Epidermal melanocyte (primary cell): ENCODE data around the gene LRRC18.

Experiments
- DNase-seq: peaks from one replicate; pipeline ENCODE4 v3.0.0; 2011; ENCODE audit warnings: low spot score; ENCODE audit not compliant: insufficient read length

The LRRC18 gene

DNA sequence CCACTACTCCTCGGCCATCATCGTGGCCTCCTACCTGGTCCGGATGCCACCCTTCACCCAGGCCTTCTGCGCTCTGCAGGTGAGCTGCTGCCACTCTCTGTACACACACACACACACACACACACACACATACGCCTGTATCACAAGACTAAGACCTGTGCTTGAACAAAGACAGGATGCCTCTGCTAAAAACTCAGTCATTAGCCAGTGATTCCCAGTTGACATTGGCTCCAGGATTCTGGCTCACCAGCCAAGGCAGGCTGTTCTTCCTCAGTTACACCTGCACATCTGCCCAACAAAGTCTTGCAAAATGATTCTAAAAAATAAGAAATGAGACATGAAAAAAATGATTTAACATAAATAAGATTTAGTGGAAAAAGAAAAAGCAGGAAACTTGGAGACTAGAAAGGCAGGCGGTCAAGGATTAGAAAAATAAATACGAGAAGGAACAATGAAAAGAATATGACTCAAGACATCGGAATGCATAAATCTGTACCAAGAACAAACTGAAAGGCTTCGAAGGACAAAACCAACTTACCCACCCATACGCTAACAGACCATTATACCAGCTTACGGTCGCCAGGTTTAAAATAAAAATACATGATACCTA is 7.4 kb upstream of the LRRC18 start:
- no peak for DNase-seq

- DNase-seq: no peak
Observed at GRCh38 chr10:48946332-48946731, 6.7 kb upstream of the LRRC18 start.

DNA sequence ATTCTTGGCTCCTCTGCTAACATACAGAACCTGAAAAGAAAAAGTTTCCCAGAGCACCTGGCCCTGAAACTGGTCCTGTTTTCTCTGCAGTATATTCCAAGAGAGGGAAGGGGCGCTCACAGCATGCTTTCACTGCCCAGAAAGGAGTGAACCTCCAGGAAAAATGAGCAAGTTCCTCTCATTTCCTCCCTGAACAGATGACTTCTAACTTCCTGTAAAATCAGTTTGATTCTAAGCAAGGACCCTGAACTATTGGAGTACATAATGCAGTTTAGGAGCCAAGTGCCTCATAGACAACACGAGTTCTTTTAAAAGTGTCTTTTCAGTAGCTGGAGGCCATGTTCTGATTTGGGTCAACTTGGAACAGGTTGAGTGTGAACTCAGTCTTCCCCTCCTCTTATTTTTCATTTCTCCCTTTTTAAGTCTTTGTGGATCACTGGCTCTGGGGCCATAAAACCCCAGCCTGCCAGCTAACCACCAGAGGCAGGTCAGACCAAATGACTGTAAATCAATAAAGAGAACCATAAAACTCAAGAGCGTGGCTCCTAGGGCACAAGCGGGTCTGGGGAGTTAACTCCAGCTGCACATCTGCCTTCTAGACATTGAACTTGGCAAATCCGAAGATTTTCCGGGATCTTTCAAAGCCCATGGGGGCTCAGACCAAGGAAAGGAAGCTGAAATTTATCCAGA is 5.9 kb upstream of the LRRC18 start:
- no peak for DNase-seq

- DNase-seq: no peak
Observed at GRCh38 chr10:48944171-48944570, 4.5 kb upstream of the LRRC18 start.

DNA sequence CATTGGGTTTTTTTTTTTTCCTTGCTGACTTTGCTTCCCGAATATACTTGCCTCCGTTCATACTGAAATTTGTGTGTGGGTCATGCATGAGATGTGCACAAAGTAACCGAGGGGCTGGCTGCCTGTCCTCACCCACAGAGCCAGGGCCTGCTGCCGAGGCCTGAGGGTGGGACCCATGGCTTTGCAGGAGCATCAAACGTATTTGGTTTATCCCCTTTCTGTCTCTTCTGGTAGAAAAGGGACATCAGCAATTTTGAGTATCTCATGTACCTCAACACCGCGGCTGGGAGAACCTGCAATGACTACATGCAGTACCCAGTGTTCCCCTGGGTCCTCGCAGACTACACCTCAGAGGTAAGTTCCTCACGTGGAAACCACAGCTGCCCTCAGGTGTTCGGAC is 3.5 kb upstream of the LRRC18 start:
- DNase-seq: no peak

- no peak for DNase-seq
Observed at GRCh38 chr10:48941427-48942075, 1.9 kb upstream of the LRRC18 start.

DNA sequence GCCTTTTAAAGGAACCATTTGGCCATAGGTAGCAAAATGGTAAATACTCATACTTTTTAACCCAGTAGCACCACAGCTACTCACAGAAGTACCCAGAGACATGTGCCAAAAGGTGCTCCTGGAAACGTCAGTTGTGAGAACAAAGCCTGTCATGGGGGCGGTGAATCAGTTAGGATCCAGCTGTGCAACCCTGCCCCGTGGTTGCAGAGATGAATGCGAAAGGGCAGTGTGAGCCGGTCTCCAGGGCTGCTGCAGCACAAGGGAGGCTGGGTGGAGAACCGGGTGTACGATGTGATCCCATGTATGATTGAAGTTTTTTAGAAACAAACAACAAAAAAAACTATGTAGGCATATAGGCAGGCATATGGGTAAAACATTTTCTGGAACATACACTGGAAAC is 1.3 kb upstream of the LRRC18 start:
- no peak for DNase-seq

DNA sequence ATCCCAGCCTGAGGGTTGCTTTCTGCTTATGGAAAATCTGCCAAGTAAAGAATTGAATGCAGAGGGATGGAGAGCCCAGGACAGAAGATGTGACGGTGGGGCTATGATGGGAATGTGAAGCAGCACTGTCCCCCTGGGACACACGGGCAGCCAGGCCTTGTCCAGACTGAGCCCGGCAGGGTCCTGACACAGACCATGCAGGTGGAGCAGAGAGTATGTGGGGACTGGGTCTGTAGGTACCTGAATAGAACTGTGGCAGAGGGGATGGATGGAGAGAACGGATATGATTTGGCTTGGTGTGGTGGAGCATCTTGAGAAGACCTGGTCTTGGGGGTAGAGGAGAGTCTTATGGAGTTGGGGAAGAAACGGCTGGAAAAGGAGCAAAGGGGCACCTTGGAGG is 732 bp upstream of the LRRC18 start:
- no peak for DNase-seq

DNA sequence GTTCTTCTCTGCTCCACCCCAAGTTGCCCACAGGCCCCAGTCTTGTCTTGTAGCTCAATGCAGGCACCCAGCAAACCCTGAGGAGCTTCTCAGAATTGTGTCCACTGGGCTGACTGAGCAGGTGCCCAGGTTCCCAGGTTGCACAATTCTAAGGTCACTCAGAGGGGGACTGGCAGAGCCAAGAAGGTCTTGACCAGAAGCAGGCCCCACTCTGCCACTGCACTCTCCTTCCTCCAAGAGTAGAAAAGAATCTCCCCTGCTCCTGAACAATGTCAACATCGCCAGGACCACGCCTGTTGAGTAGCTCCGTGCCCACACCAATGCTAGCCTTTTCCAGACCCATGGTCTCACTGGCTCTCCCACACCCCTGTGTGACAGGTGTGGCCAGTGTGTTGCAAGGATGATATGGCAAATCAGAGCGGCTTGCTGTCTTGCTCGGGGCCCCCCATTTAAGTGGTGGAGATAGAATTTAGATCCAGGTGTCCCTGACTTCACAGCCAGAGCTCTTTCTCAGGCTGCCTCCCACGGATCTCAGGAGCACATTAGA is 577 bp downstream of the LRRC18 start:
- DNase-seq: no peak

- DNase-seq: no peak
Observed at GRCh38 chr10:48938281-48938680, 1.4 kb downstream of the LRRC18 start.

GRCh38 chr10:48937796-48938195 is 1.8 kb downstream of the LRRC18 start:
- DNase-seq: no peak

DNA sequence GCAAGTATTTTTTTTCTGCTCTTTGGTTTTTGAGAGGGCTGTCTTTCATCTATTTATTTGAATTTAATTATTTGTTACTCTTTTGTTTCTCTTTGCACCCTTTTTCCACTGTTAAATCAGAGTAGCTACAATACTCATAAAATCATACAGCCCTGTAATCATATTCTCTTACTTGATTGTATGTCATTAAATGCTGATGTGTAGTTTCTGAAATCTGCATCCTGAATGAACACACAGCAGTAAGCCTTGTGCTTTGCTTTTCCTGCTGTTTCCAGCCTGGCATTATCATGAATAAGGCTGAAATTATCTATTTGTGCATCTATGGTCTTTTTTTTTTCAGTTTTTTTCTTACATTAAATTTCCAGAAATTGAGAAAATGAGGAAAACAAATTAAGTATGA is 4.1 kb downstream of the LRRC18 start:
- no peak for DNase-seq

GRCh38 chr10:48934672-48935501 is 4.8 kb downstream of the LRRC18 start:
- no peak for DNase-seq

- no peak for DNase-seq
Observed at GRCh38 chr10:48932831-48933664, 6.6 kb downstream of the LRRC18 start.

DNA sequence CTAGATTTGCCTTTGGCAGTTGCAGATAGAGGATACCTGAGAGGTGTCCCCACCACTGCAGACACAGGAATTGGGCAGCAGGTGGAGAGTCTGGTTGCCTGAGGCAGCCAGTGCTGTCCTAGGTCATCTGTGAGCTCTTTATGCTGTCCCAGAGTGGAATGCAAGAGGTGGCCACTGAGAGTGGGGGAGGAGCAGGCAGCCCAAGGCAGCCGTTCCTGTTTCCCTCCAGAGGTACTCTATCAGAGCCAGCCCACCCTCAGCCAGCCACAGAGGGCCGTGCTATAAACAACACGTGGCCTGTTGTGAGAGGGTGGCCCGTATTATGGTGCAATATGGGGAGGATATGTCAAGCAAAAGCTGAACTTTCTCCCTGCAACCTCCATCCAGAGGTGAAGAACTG is 8.5 kb downstream of the LRRC18 start:
- no peak for DNase-seq

DNA sequence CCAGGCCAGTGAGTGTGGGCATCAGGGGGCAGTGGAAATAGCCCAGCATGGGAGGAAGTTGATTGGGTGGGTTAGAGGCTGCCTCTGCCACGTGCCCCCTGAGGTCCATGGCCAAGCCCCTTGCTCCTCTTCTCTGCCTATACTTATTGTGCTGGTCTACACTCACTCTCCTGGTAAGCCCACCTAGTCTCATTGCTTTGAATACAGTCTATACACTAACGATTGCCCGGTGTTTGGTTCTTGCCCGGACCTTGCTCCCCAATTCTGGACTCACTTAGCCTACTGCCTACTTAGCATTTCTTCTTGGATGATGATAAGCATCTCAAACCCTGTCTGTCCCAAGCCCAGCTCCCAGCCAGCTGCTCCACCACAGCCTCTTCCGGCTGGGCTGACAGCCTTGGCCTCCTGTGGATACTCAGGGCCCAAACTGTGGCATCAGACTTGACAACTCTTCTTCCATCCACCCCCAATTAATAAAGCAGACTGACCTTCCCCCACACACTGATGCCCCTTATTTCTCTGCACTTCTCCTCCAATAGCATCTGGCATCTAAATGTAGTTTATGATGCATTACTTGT is 10.1 kb downstream of the LRRC18 start:
- no peak for DNase-seq

- no peak for DNase-seq
Observed at GRCh38 chr10:48926764-48927540, 12.7 kb downstream of the LRRC18 start.

DNA sequence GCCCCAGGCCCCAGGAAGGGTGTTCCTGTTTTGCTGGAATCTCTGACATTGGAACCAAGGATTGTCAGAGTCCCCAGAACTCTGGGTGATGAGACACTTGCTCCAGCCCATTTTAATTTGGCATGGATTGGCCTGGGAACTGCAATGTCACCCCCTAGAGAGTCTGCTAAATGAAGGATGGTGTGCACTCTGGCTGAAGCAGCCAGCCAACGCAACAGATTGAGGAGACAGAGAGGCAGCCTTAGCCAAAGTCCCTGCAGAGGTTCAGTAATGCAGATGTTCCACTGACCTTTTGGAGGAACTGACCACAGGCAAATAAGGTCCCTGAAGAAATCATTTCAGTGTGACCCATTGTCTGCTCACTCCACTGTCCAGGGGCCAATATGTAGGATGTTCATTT is 13.4 kb downstream of the LRRC18 start:
- DNase-seq: no peak

- DNase-seq: no peak
Observed at GRCh38 chr10:48924988-48925387, 14.7 kb downstream of the LRRC18 start.

DNA sequence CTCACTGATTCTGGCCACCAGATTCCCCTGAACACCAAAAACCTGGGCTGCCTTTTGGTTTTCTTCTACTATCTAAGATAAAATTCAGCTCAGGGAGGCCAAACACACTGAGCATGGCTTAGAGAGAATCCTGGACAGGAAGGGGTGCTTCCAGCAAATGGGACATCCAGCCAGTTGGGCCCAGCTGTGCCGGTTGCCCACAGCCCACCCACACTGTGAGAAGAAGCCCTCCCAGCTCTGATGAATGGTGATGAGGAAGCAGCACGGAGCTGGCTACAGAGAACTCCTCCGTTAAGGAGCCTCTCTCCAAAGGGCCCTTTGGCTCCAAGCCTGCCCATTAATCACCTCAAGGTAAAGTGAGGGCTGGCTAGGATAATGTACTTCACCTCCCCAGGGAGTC is 15.9 kb downstream of the LRRC18 start:
- no peak for DNase-seq
